Mammary epithelial cell (primary cell): Measurements from ENCODE around the gene CACNA1A.

Experiments
- CTCF ChIP-seq, 2 donors: IDR thresholded peaks in 1 of 2; conservative IDR thresholded peaks in 1 of 2; 2 replicates each; pipeline ENCODE4 v1.5.1; 2011 to 2012; ENCODE audit warnings: inconsistent platforms in 2 of 2, low read length in 2 of 2, mild to moderate bottlenecking in 2 of 2, control low read depth in 1 of 2, low read depth in 1 of 2; ENCODE audit not compliant: insufficient read depth in 1 of 2; ENCODE audit errors: extremely low read depth in 1 of 2
- EZH2 ChIP-seq: IDR thresholded peaks from 2 replicates; pipeline ENCODE4 v1.6.1; 2012; ENCODE audit warnings: low read length, inconsistent platforms, borderline replicate concordance

DNA sequence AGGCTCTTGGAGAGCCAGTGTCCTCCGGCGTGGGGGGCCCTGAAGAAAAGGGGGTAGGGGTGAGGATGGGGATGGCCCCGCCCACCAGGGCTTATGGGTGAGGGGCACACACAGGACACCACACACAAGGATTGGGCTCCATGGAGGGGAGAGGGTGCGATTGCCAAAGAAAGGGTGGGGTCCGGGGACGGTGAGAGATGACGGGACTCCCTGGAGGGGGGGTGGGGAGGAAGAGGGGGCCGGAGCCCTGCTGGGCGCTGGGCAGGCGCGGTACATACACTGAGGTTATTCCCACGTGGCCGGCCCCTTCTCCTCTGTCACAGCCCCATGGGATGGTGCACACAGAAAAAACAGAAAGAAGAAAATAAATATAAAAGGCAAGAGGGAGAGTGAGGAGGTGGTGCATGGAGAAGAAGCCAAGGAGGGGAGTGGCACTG lies 295.9 kb downstream of the CACNA1A start:
- no peak for TF ChIP-seq EZH2
- no peak for TF ChIP-seq CTCF (conservative IDR thresholded peaks at IDR 0.05 in 1 of 2, IDR thresholded peaks at IDR 0.05 in 1 of 2; ENCODE audit: extremely low read depth in 1 of 2, insufficient read depth in 1 of 2, low read depth in 1 of 2, low read length in 2 of 2)
